Stimulated activated CD4-positive, alpha-beta T cell treated with anti-CD3 and anti-CD28 coated beads, Interleukin-1b, Interleukin-23, amount 100 ng/mL, for 1 hour (primary cell): ENCODE measurements around the gene PTAR1.
"Not testable (repeated sequence)": the region's sequence is repeated elsewhere in the genome, so short reads cannot be mapped to it uniquely, and the experiment has no call there.

Experiments
- DNase-seq, 2 donors: peaks; one replicate each; pipeline ENCODE4 v3.0.0-alpha.2; 2020; ENCODE audit warnings: low read depth in 2 of 2

PTAR1 gene

GRCh38 chr9:69759421-69760277 lies at the start of gene PTAR1:
Gene PTAR1 (minus strand): TSS chr9:69760011. CDS start chr9:69759938, 73 bp downstream.
- DNase-seq, result peak; percentile 70 to 84

- no peak for DNase-seq
These were observed 49.6 kb upstream of the PTAR1 start for GRCh38 chr9:69809304-69809863.

GRCh38 chr9:69806627-69807026 lies 46.8 kb upstream of the PTAR1 start:
- DNase-seq, result no peak

GRCh38 chr9:69805962-69806515 lies 46.2 kb upstream of the PTAR1 start:
- DNase-seq, result no peak

- no peak for DNase-seq
These were observed 42.2 kb upstream of the PTAR1 start for GRCh38 chr9:69801989-69802388.

- DNase-seq, result not testable (repeated sequence)
These were observed 40.2 kb upstream of the PTAR1 start for GRCh38 chr9:69800027-69800426.

GRCh38 chr9:69799521-69799920 lies 39.7 kb upstream of the PTAR1 start:
- not testable (repeated sequence) for DNase-seq

- DNase-seq, result no peak
These were observed 38.9 kb upstream of the PTAR1 start for GRCh38 chr9:69798744-69799143.

- DNase-seq, result no peak
These were observed 37.9 kb upstream of the PTAR1 start for GRCh38 chr9:69797675-69798074.

GRCh38 chr9:69794356-69794755 lies 34.5 kb upstream of the PTAR1 start:
- no peak for DNase-seq

- DNase-seq, result no peak
These were observed 25.9 kb upstream of the PTAR1 start for GRCh38 chr9:69785757-69786156.

- no peak for DNase-seq
These were observed 13.4 kb upstream of the PTAR1 start for GRCh38 chr9:69773258-69773657.

- DNase-seq, result no peak
These were observed 12.1 kb upstream of the PTAR1 start for GRCh38 chr9:69771775-69772418.

- DNase-seq, result no peak
These were observed 8.9 kb upstream of the PTAR1 start for GRCh38 chr9:69768716-69769115.

- DNase-seq, result no peak
These were observed 8.3 kb upstream of the PTAR1 start for GRCh38 chr9:69768101-69768500.

GRCh38 chr9:69763862-69764261 lies 4.1 kb upstream of the PTAR1 start:
- not testable (repeated sequence) for DNase-seq

GRCh38 chr9:69762527-69762926 lies 2.7 kb upstream of the PTAR1 start:
- no peak for DNase-seq

GRCh38 chr9:69760278-69760610 lies 433 bp upstream of the PTAR1 start:
- no peak for DNase-seq

GRCh38 chr9:69759021-69759420 lies 790 bp downstream of the PTAR1 start:
- no peak for DNase-seq

- DNase-seq, result no peak
These were observed 1.7 kb downstream of the PTAR1 start for GRCh38 chr9:69757996-69758675.

- DNase-seq, result no peak
These were observed 4.6 kb downstream of the PTAR1 start for GRCh38 chr9:69755205-69755604.

GRCh38 chr9:69753830-69754229 lies 6.0 kb downstream of the PTAR1 start:
- no peak for DNase-seq
